Upper lobe of left lung (tissue), 6 donors: ENCODE measurements around the gene CEP135. TPM values are rescaled to one million over a fixed set of nuclear protein-coding genes. Genes with fewer than 3 reads are reported as not detected.
A peak's percentile ranks its signal among the peaks of the same experiment; 100 is the strongest.

Experiments used
- ATAC-seq, 2 donors: fragments of 200-7000 bp; cut with Tn5 transposase; one replicate each; pipeline ENCODE4 v1.9.1; 2022; ENCODE audit warnings: mild to moderate bottlenecking in 2 of 2, moderate library complexity in 2 of 2; ENCODE audit not compliant: low FRiP score in 2 of 2
- DNase-seq, 2 donors: peaks; one replicate each; pipeline ENCODE4 v3.0.0-alpha.2; 2019 to 2020
- H3K27ac ChIP-seq, 4 donors: fragments of 200-600 bp; sonication (generic); one replicate each; pipeline ENCODE4 v1.5.1; 2016 to 2019
- H3K27me3 ChIP-seq, 4 donors: fragments of 200-600 bp; sonication (generic); one replicate each; pipeline ENCODE4 v1.5.1; 2017 to 2019
- H3K36me3 ChIP-seq, 4 donors: fragments of 200-600 bp; sonication (generic); one replicate each; pipeline ENCODE4 v1.5.1; 2016 to 2019
- H3K4me1 ChIP-seq, 4 donors: fragments of 200-600 bp; sonication (generic); one replicate each; pipeline ENCODE4 v1.5.1; 2018 to 2019
- H3K4me3 ChIP-seq, 4 donors: fragments of 200-600 bp; sonication (generic); one replicate each; pipeline ENCODE4 v1.5.1; 2017 to 2019; ENCODE audit warnings: mild to moderate bottlenecking in 2 of 4, moderate library complexity in 1 of 4
- H3K9me3 ChIP-seq, 4 donors: fragments of 200-600 bp; sonication (generic); one replicate each; pipeline ENCODE4 v1.5.1; 2018 to 2019
- EP300 ChIP-seq, 4 donors: sonication (generic); formaldehyde crosslinking; IDR thresholded peaks; one replicate each; pipeline ENCODE4 v1.5.1; 2017; ENCODE audit warnings: antibody characterized with exemption in 4 of 4, control low read depth in 2 of 4
- POLR2A ChIP-seq, 4 donors: fragments of 450-650 bp; IDR thresholded peaks; one replicate each; pipeline ENCODE4 v1.5.1; 2016 to 2017; ENCODE audit warnings: antibody characterized with exemption in 4 of 4, mild to moderate bottlenecking in 2 of 4
- POLR2AphosphoS5 ChIP-seq, 2 donors: sonication (generic); formaldehyde crosslinking; IDR thresholded peaks; one replicate each; pipeline ENCODE4 v1.5.1; 2017; ENCODE audit warnings: antibody characterized with exemption in 2 of 2
- WGBS, 2 donors: methylation state at CpG; one replicate each; pipeline ENCODE4 v1.1.5; 2017 to 2018; 5-methylcytosine and 5-hydroxymethylcytosine counted together
- total RNA-seq, 6 donors: library from RNA; depleted of rRNA in 4 of 6; stranded (reverse); fragments of >200 nt in 4 of 6; gene quantifications; one replicate each; pipeline versions ENCODE4 v1.1.0 to v1.2.1, GENCODE V29; 2016 to 2021
- TF ChIP-seq, protein P1 (sequence below), 6 experiments: fragments of 450-650 bp in 4 of 6; fragments of 200-600 bp in 2 of 6; sonication (generic) in 2 of 6; IDR thresholded peaks; one replicate each; pipeline ENCODE4 v1.5.1; 2016 to 2019; ENCODE audit warnings: antibody characterized with exemption in 6 of 6
- donor health status: DM: no; HTN: no; CAD: no; lungs with moderate emphysema.
- donor health status: DM: no; HTN: yes; CAD: no; lungs with severe emphysema.

Gene CEP135
- total RNA-seq, 6 donors from 2014 or later = 4.7 to 14.1 (median 8.4) TPM

DNA sequence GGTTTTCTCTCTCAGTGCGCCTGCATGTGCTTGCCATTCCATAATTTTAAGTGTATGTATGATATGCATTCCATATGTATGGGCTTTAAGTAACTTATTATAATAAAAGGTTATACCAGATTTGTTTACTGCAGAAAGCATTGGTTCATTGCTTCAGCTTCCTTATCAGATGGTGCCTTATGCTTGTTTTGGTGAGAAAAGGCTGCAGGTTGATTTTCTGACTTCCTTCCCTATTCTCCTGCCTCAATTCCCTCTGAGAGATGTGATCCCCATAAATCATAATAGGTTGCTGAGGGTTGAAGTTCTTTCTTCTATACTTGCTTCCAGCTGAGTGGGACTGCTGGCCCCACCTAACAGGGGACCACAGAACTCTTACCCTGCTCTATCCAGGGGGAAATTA lies 10.3 kb upstream of the CEP135 start:
- TF ChIP-seq, protein P1, sequence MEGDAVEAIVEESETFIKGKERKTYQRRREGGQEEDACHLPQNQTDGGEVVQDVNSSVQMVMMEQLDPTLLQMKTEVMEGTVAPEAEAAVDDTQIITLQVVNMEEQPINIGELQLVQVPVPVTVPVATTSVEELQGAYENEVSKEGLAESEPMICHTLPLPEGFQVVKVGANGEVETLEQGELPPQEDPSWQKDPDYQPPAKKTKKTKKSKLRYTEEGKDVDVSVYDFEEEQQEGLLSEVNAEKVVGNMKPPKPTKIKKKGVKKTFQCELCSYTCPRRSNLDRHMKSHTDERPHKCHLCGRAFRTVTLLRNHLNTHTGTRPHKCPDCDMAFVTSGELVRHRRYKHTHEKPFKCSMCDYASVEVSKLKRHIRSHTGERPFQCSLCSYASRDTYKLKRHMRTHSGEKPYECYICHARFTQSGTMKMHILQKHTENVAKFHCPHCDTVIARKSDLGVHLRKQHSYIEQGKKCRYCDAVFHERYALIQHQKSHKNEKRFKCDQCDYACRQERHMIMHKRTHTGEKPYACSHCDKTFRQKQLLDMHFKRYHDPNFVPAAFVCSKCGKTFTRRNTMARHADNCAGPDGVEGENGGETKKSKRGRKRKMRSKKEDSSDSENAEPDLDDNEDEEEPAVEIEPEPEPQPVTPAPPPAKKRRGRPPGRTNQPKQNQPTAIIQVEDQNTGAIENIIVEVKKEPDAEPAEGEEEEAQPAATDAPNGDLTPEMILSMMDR (IDR thresholded peaks at IDR 0.05) = no peak
- TF ChIP-seq EP300 (IDR thresholded peaks at IDR 0.05) (no peak), POLR2AphosphoS5 (IDR thresholded peaks at IDR 0.05) (no peak)
- Histone ChIP-seq H3K4me3 (no peak overlapping the region), H3K27ac (no peak overlapping the region), H3K36me3 (peaks cover 0 to 37% (median 13%) of the 10 kb centered on the region in 4 donors), H3K27me3 (no peaks in the 10 kb centered on the region), H3K4me1 (no peaks in the 10 kb centered on the region), H3K9me3 (peaks cover 3 to 21% (median 8%) of the 10 kb centered on the region in 4 donors)
- DNase-seq = no peak
- 91 to 97% methylated on average over 1 of the region's 1 CpG for WGBS, 2 donors
- ATAC-seq = no peak

DNA sequence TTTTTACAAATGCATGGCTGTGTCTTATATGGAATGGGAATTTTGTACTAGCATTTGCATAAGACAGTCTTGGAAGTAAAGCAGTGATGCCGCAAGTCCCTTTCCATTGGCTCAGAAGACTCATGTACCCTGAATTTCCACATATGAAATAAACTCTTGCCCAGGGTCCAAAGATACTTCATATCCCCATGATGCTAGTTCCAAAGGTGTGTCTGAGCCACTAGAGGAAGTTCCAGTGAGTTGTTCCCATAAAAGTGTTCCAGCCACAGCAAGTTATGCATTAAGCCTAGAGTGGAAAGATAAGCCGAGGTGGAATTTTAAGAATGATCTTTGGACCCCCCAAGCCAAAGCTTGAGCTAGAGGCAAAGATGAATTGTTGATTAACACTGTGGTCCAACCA lies 9.3 kb upstream of the CEP135 start:
- Histone ChIP-seq H3K9me3 (peaks cover 3 to 21% (median 8%) of the 10 kb centered on the region in 4 donors), H3K36me3 (peaks cover 0 to 37% (median 13%) of the 10 kb centered on the region in 4 donors), H3K27ac (no peak overlapping the region), H3K4me1 (no peaks in the 10 kb centered on the region), H3K27me3 (no peaks in the 10 kb centered on the region), H3K4me3 (no peak overlapping the region)
- ATAC-seq (no peak), DNase-seq (no peak)
- TF ChIP-seq POLR2A (IDR thresholded peaks at IDR 0.05) (no peak), POLR2AphosphoS5 (IDR thresholded peaks at IDR 0.05) (no peak), EP300 (IDR thresholded peaks at IDR 0.05) (no peak)
- TF ChIP-seq, protein P1 (IDR thresholded peaks at IDR 0.05) = no peak
- 77 to 88% methylated on average over 2 of the region's 2 CpGs for whole genome bisulfite sequencing, 2 donors

DNA sequence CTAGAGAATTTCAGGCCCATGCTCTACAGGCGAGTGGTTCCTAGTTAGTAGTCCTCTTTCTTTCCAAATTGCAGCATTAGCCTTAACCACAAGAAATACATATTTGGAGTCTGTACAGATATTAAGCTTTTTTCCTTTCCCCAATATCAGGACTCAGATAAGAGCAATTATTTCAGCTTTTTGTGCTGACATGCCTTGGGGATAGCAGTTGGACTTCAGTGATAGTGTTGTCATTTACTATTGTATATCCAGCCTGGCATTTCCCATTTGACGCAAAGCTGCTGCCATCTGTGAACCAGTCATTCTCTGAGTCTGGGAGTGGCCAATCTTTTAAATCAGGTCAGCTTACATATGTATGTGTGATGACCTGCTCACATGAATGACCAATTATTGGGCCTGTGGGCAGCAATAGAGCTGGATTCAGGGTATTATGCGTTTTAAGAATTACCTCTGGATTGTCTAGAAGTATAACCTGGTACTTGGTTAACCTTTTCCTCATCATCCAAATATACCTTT lies 6.8 kb upstream of the CEP135 start:
- Histone ChIP-seq H3K4me3 (no peak overlapping the region), H3K27me3 (no peaks in the 10 kb centered on the region), H3K4me1 (no peaks in the 10 kb centered on the region), H3K36me3 (peaks cover 0 to 36% (median 13%) of the 10 kb centered on the region in 4 donors), H3K9me3 (peaks cover 3 to 14% (median 6%) of the 10 kb centered on the region in 4 donors), H3K27ac (no peak overlapping the region)
- ATAC-seq (no peak), DNase-seq (no peak)
- TF ChIP-seq POLR2A (IDR thresholded peaks at IDR 0.05) = no peak
- WGBS, 2 donors = 94 to 97% methylated on average over 3 of the region's 3 CpGs

DNA sequence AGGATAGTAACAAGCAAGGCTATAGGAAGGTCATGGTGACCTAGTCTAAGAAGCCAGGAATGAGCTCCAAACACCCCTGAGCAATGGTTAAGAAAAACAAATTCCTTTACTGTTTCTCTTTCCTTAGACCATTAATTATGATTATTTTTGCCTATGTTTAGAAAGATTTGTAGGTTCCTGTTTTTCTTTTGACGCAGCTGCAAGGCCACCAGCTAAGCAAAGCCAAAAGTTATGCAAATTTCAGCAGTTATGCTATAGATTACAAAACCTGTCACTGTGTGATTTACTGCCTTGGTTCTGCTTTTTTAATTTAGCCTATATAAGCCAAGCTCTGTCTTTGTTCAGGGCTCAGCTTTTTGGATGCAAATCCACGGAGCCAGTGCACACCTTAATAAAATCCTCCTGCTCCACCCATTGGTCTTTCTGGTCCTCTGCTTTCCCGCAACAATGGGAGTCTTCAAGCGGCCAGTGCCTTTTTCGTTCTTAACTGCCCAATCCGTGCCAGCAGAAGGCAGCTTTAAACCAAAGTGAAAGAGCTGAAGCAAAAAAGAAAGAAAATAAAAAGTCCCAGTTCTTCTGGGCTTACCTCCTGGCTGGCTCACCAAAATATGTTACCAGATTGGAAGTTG lies 1.4 kb upstream of the CEP135 start:
- peaks cover 0 to 2% (median 0%) of the 10 kb centered on the region in 4 donors for H3K36me3 ChIP-seq
- peak overlapping the region; percentile 11 to 81 (median 71) for H3K4me3 ChIP-seq
- DNase-seq = no peak
- peak overlapping the region; percentile 91 to 97 (median 94) for H3K27ac ChIP-seq
- peaks cover 18 to 20% (median 19%) of the 10 kb centered on the region in 4 donors for H3K4me1 ChIP-seq
- 37 to 39% methylated on average over 6 of the region's 6 CpGs for WGBS, 2 donors
- no peaks in the 10 kb centered on the region for H3K9me3 ChIP-seq
- no peaks in the 10 kb centered on the region for H3K27me3 ChIP-seq
- ATAC-seq = no peak
- TF ChIP-seq POLR2A (IDR thresholded peaks at IDR 0.05) (no peak), EP300 (IDR thresholded peaks at IDR 0.05) (no peak), POLR2AphosphoS5 (IDR thresholded peaks at IDR 0.05) (no peak)
- TF ChIP-seq, protein P1 (IDR thresholded peaks at IDR 0.05) = no peak

DNA sequence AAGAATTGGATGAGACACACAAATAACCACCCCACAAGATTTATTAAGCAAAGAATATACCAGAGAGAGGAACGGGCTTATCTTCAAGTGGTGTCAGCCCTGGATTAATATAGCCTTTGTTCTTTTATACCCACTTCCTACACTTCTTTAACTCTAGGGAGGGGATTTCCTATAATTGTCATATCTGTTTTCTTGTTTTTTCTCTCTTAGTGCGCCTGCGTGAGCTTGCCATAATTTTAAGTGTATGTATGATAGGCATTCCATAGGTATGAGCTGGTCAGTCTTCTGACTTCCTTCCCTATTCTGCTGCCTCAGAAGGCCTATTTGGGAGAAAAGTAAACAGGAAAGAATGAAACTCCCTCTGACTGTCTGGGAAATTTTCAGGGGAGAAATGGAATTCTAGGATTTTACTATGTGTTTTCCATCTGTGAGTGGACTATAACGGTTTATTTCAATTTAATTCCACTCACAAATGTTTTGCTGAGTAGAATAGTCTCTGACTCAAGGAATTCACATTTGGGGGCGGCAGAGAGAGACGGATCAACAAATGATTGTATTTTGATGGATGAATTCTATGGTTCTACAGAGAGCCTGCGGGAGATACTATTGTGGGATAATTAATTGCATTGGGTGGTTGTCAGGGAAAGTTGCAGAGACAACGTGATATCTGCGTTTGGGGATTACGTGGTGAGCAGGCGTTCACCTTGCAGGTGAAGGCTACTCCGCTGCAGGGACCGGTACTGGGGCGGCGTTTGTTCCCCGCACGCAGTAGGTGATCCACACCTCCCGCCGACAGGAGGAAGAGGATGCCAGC lies 626 bp upstream of the CEP135 start:
- Histone ChIP-seq H3K4me3 (peak overlapping the region in 3 of 4 donors; percentile 71 to 81 (median 71)), H3K27me3 (no peaks in the 10 kb centered on the region), H3K27ac (peak overlapping the region; percentile 91 to 97 (median 94)), H3K9me3 (no peaks in the 10 kb centered on the region), H3K4me1 (peaks cover 18 to 20% (median 19%) of the 10 kb centered on the region in 4 donors), H3K36me3 (peaks cover 0 to 6% (median 1%) of the 10 kb centered on the region in 4 donors)
- 1 to 3% methylated on average over 14 to 19 of the region's 19 CpGs for WGBS, 2 donors
- ATAC-seq = peak in 1 of 2 donors; percentile 9
- peak in 1 of 2 donors; percentile 31 for DNase-seq
- TF ChIP-seq POLR2AphosphoS5 (IDR thresholded peaks at IDR 0.05) (no peak), POLR2A (IDR thresholded peaks at IDR 0.05) (no peak), EP300 (IDR thresholded peaks at IDR 0.05) (no peak)
- TF ChIP-seq, protein P1 (IDR thresholded peaks at IDR 0.05) = no peak
